HCT116 (cell line): ENCODE results near the gene ERC2.

Source experiments
- ATF3 ChIP-seq: IDR thresholded peaks from 2 replicates; pipeline ENCODE4 v1.6.1; 2012
- CEBPB ChIP-seq: IDR thresholded peaks from 2 replicates; pipeline ENCODE4 v1.6.1; 2012; ENCODE audit warnings: low read depth
- CTCF ChIP-seq, 3 experiments: fragments of 200-600 bp in 1 of 3; sonication (generic) in 1 of 3; IDR thresholded peaks in 2 of 3; conservative IDR thresholded peaks in 1 of 3; 2 replicates each; pipeline ENCODE4 v1.5.1; 2012 to 2017; ENCODE audit warnings: low read depth in 2 of 3, low read length in 2 of 3, antibody characterized with exemption in 1 of 3, borderline replicate concordance in 1 of 3, control low read depth in 1 of 3, mild to moderate bottlenecking in 1 of 3, mixed read lengths in 1 of 3, mixed run types in 1 of 3, moderate library complexity in 1 of 3; ENCODE audit not compliant: insufficient read depth in 1 of 3
- EZH2phosphoT487 ChIP-seq: fragments of 200-600 bp; IDR thresholded peaks from 2 replicates; pipeline ENCODE4 v1.6.1; 2018; ENCODE audit warnings: antibody characterized with exemption, borderline replicate concordance
- JUND ChIP-seq: IDR thresholded peaks from 2 replicates; pipeline ENCODE4 v1.6.1; 2012
- POLR2AphosphoS5 ChIP-seq: IDR thresholded peaks from 2 replicates; pipeline ENCODE4 v1.6.1; 2011; ENCODE audit warnings: mild to moderate bottlenecking, low read depth, low read length, moderate library complexity
- ZBTB33 ChIP-seq: IDR thresholded peaks from 2 replicates; pipeline ENCODE4 v1.6.1; 2011; ENCODE audit warnings: mild to moderate bottlenecking, low read length, moderate library complexity; ENCODE audit not compliant: insufficient replicate concordance; ENCODE audit errors: extremely low read depth

GRCh38 chr3:56012721-56013120 lies 455.5 kb downstream of the ERC2 start:
- TF ChIP-seq JUND (no peak), CTCF (IDR thresholded peaks at IDR 0.05 in 2 of 3, conservative IDR thresholded peaks at IDR 0.05 in 1 of 3; ENCODE audit: borderline replicate concordance in 1 of 3, insufficient read depth in 1 of 3, low read depth in 2 of 3, low read length in 2 of 3) (no peak), EZH2phosphoT487 (no peak), POLR2AphosphoS5 (no peak), CEBPB (no peak), ATF3 (no peak), ZBTB33 (no peak)
